K562 (cell line): Measurements from ENCODE around the gene SHB. TPM values are rescaled to one million over a fixed set of nuclear protein-coding genes. Genes with fewer than 3 reads are reported as not detected.
A peak's percentile ranks its signal among the peaks of the same experiment; 100 is the strongest.

Source experiments
- ATAC-seq: fragments of 200-7000 bp; cut with Tn5 transposase; 3 replicates; pipeline ENCODE4 v1.9.1; 2020; ENCODE audit warnings: moderate library complexity
- BruUV-seq: library from RNA; stranded (reverse); fragments of 400-500 nt; replicated peaks from 2 replicates; lab custom pipeline; 2021; lab: Mats Ljungman, UMichigan
- CTCF ChIA-PET: fragments of 300-600 bp; formaldehyde crosslinking; extraction: SDS; loops from one replicate; lab custom pipeline; 2021; ENCODE audit warnings: low intra/inter-chr PET ratio; lab: Yijun Ruan, JAX
- POLR2A ChIA-PET: fragments of 300-600, 350-650 bp; sonication (Branson Sonifier 250); formaldehyde crosslinking; extraction: SDS; loops from one replicate; lab custom pipeline; 2021; ENCODE audit warnings: antibody characterized with exemption, inconsistent platforms; lab: Yijun Ruan, JAX
- DNase-seq, 4 experiments: peaks; one replicate each; pipeline versions ENCODE4 v3.0.0 to v3.0.0-alpha.2; 2011 to 2018; ENCODE audit warnings: low spot score in 3 of 4, mixed read lengths in 3 of 4; ENCODE audit errors: extremely low read depth in 1 of 4
- FAIRE-seq: peaks from 2 replicates; lab custom pipeline; 2011; peaks lifted over from hg19 to GRCh38; lab: Jason Lieb, UNC
- H2AFZ ChIP-seq: 2 replicates; pipeline ENCODE4 v1.6.0; 2011; ENCODE audit warnings: low read depth, low read length, control low read depth, inconsistent platforms
- H3K27ac ChIP-seq: fragments of 200-600 bp; 3 replicates; pipeline ENCODE4 v1.8.0; 2011; ENCODE audit warnings: low read depth, mild to moderate bottlenecking, control low read depth, inconsistent platforms, low read length, moderate library complexity, mixed read lengths; ENCODE audit errors: extremely low read depth
- H3K27me3 ChIP-seq, 2 experiments: fragments of 300-600 bp in 1 of 2; 2 replicates in 1 of 2; 3 replicates in 1 of 2; pipeline versions ENCODE4 v1.6.0 to v1.8.0; 2011; ENCODE audit warnings: inconsistent platforms in 2 of 2, low read length in 2 of 2, mild to moderate bottlenecking in 1 of 2, mixed read lengths in 1 of 2, moderate library complexity in 1 of 2; ENCODE audit not compliant: control insufficient read depth in 2 of 2, insufficient read depth in 2 of 2
- H3K36me3 ChIP-seq: fragments of 300-600 bp; 3 replicates; pipeline ENCODE4 v1.8.0; 2011; ENCODE audit warnings: mild to moderate bottlenecking, low read length, inconsistent platforms; ENCODE audit not compliant: control insufficient read depth, insufficient read depth
- H3K4me1 ChIP-seq, 2 experiments: fragments of 200-600 bp in 1 of 2; replicated peaks in 1 of 2; 2 replicates in 1 of 2; 3 replicates in 1 of 2; pipeline versions ENCODE4 v1.5.1 to v1.8.0; 2011; ENCODE audit warnings: inconsistent platforms in 2 of 2, low read length in 2 of 2, mild to moderate bottlenecking in 1 of 2, mixed read lengths in 1 of 2, moderate library complexity in 1 of 2; ENCODE audit not compliant: control insufficient read depth in 2 of 2, insufficient read depth in 2 of 2
- H3K4me2 ChIP-seq: 2 replicates; pipeline ENCODE4 v1.6.1; 2011; ENCODE audit warnings: low read length, control low read depth, inconsistent platforms, mixed read lengths; ENCODE audit not compliant: insufficient read depth
- H3K4me3 ChIP-seq: fragments of 200-600 bp; sonication (generic), shearing (Covaris generic); 2 replicates; pipeline ENCODE4 v1.5.1; 2016; ENCODE audit warnings: control low read depth, inconsistent platforms
- H3K79me2 ChIP-seq: fragments of 200-600 bp; 3 replicates; pipeline ENCODE4 v1.8.0; 2011; ENCODE audit warnings: low read length, inconsistent platforms; ENCODE audit not compliant: control insufficient read depth, insufficient read depth
- H3K9ac ChIP-seq, 2 experiments: 2 replicates each; pipeline versions ENCODE4 v1.6.0 to v1.6.1; 2011; ENCODE audit warnings: low read depth in 2 of 2, low read length in 2 of 2, control low read depth in 1 of 2, inconsistent platforms in 1 of 2, mild to moderate bottlenecking in 1 of 2, mixed read lengths in 1 of 2; ENCODE audit not compliant: insufficient read depth in 1 of 2
- H3K9me1 ChIP-seq: one replicate; pipeline ENCODE4 v1.6.0; 2011; ENCODE audit warnings: inconsistent platforms, mild to moderate bottlenecking, low read length, moderate library complexity; ENCODE audit not compliant: control insufficient read depth, insufficient read depth
- H3K9me3 ChIP-seq: replicated peaks from 2 replicates; pipeline ENCODE4 v1.5.1; 2011; ENCODE audit warnings: low read depth, low read length, inconsistent platforms; ENCODE audit not compliant: control insufficient read depth, insufficient read depth
- H4K20me1 ChIP-seq: replicated peaks from 2 replicates; pipeline ENCODE4 v1.6.1; 2011; ENCODE audit warnings: low read length, inconsistent platforms, mixed read lengths; ENCODE audit not compliant: control insufficient read depth, insufficient read depth
- MYNN ChIP-seq, 2 experiments: sonication (generic); formaldehyde crosslinking in 1 of 2; IDR thresholded peaks; 2 replicates each; pipeline versions ENCODE4 v1.5.0 to v1.6.1; 2016 to 2020; ENCODE audit warnings: antibody characterized with exemption in 1 of 2, missing genetic modification reagents in 1 of 2
- RBM14 ChIP-seq: fragments of 200-400 bp; formaldehyde crosslinking; IDR thresholded peaks from 2 replicates; pipeline ENCODE4 v1.6.1; 2018; ENCODE audit warnings: low read depth, mild to moderate bottlenecking, low read length, moderate library complexity, borderline replicate concordance; ENCODE audit not compliant: insufficient read depth
- ZFP91 ChIP-seq: sonication (generic); formaldehyde crosslinking; IDR thresholded peaks from 2 replicates; pipeline ENCODE4 v1.8.0; 2022; ENCODE audit warnings: mild to moderate bottlenecking, missing genetic modification reagents
- ZKSCAN1 ChIP-seq: fragments of 150-350 bp; IDR thresholded peaks from 2 replicates; pipeline ENCODE4 v1.6.1; 2016; ENCODE audit warnings: low read depth, low read length
- WGBS: fragments of 100-300 bp; shearing (Covaris generic); methylation state at CpG from one replicate; pipeline ENCODE4 v1.1.6; 2016; ENCODE audit warnings: low coverage, mixed read lengths; ENCODE audit not compliant: insufficient coverage; ENCODE audit errors: missing lambda C conversion rate; 5-methylcytosine and 5-hydroxymethylcytosine counted together
- in situ Hi-C: fragments of 300-500 bp; cut with MboI; formaldehyde crosslinking; loops from 4 replicates; pipeline ENCODE4 v1.15.0; 2018; ENCODE audit warnings: inconsistent platforms, mixed read lengths
- intact Hi-C: fragments of 100-400 bp; cut with micrococcal nuclease; formaldehyde crosslinking; loops from 2 replicates; pipeline ENCODE4 v1.14.2; 2022
- polyA plus RNA-seq, 8 experiments: library from polyadenylated mRNA; depleted of rRNA in 4 of 8; stranded (reverse) in 5 of 8; unstranded in 3 of 8; fragments of >200 nt; fragmentation: Nextera tagmentation in 2 of 8; fragmentation: Illumina TruSeq in 1 of 8; extraction: Ambion mirVana in 2 of 8; extraction: Trizol in 1 of 8; gene quantifications; 2 replicates each; pipeline versions ENCODE4 v1.2.1 to v1.2.3, GENCODE V29; 2011 to 2014; ENCODE audit warnings: inconsistent platforms in 1 of 8, missing spikeins in 1 of 8
- total RNA-seq, 7 experiments: library from RNA; depleted of rRNA in 6 of 7; stranded (reverse); fragments of >200 nt in 6 of 7; fragmentation: Illumina TruSeq in 2 of 7; extraction: Trizol in 2 of 7; gene quantifications; 2 replicates each; pipeline versions ENCODE4 v1.2.1 to v1.2.3, GENCODE V29; 2011 to 2021; ENCODE audit warnings: low replicate concordance in 1 of 7

The SHB gene
- total and polyA plus RNA-seq, 9 of the 15 experiments (the other 6 are each of a cell fraction or from before 2014, with no cell fraction given): 0.78 to 16.0 (median 5.3) TPM

- no peak for TF ChIP-seq RBM14
- no peak for TF ChIP-seq MYNN (IDR thresholded peaks at IDR 0.05)
- 0 out of 2 replicates have a peak, but pooled peaks have one; percentile 27 for TF ChIP-seq MYNN (CRISPR knock-in tag; IDR thresholded peaks at IDR 0.05)
- TF ChIP-seq, all 486 proteins: peak for 1
- Histone ChIP-seq H3K9me3 (no peaks in the 10 kb centered on the region), H2AFZ (no peak overlapping the region), H3K79me2 (peaks cover 51% of the 10 kb centered on the region), H3K27me3 (no peaks in the 10 kb centered on the region), H3K27ac (no peak overlapping the region), H3K9ac (0 out of 4 replicates have a peak overlapping the region, but pooled peaks of 1 of the 2 experiments have one; percentile 35), H3K4me2 (no peak overlapping the region), H3K4me3 (no peak overlapping the region), H3K9me1 (no peaks in the 10 kb centered on the region), H4K20me1 (no peaks in the 10 kb centered on the region), H3K36me3 (no peaks in the 10 kb centered on the region), H3K4me1 (peaks cover 46 to 48% of the 10 kb centered on the region in 2 experiments)
- POLR2A ChIA-PET: interaction anchor here (0.8 to 2.2 kb wide), 4 partner anchors 9 to 26 kb away, joined by 3 to 5 read pairs (median 3); partner anchors contain the start of gene SHB
- no peak for DNase-seq
- in situ Hi-C loops (no loop called here), intact Hi-C loops (loop anchor here (5.0 kb wide), 2 partner anchors 52 to 197 kb away; no protein-coding TSS in a partner anchor)
- no TSS peak for BruUV-seq
- no peak for ATAC-seq
- 53% methylated on average over 2 of the region's 2 CpGs for WGBS
- CTCF ChIA-PET: no interaction called here
- no peak for FAIRE-seq
These were observed 24.3 kb downstream of the SHB start for GRCh38 chr9:38044706-38045105.

DNA sequence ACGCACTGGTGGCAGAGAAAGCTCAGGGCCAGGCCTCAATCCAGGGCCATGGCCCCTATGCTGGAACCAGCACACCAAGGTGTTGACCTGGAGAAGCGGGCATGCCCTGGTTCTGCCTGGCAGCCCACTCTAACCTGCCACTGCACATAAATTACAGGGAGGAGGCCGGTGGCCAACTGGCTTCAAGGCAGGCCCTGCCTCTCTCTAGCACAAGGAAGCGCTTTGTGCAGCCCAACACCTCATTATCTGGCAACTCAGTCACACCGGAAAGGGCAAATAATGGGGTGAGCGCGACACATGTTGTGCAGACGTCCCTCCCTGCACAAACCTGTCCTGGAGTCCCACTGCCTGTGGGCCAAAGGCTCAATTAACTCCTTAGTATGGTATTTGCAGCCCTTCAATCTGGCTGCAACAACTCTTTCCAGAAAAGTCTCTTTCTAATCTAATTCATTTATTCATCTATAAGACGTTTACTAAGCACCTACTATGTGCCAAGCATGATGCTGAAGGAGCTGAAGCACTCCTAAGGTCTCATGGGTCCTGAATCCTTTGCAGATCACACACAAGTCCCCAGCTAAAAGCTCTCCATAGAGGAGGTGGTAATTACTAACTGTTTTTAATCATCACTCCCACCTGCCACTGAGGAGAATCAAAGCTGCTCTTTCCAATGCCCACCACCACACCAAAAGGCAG, 24.9 kb downstream of the SHB start:
- TF ChIP-seq ZFP91 (CRISPR knock-in tag) (no peak), ZKSCAN1 (peak; percentile 85)
- Histone ChIP-seq H3K36me3 (no peaks in the 10 kb centered on the region), H3K79me2 (peaks cover 51% of the 10 kb centered on the region), H3K9me3 (no peaks in the 10 kb centered on the region), H2AFZ (no peak overlapping the region), H3K4me2 (no peak overlapping the region), H3K9ac (peak overlapping the region in 1 of 2 experiments; percentile 31; a peak in 1 of 4 replicates), H3K4me1 (peaks cover 51 to 54% of the 10 kb centered on the region in 2 experiments), H3K9me1 (no peaks in the 10 kb centered on the region), H3K27me3 (no peaks in the 10 kb centered on the region), H3K27ac (no peak overlapping the region), H3K4me3 (no peak overlapping the region), H4K20me1 (no peaks in the 10 kb centered on the region)
- FAIRE-seq: no peak
- BruUV-seq: no TSS peak
- WGBS: 73% methylated on average over 7 of the region's 9 CpGs
- ATAC-seq: no peak
- POLR2A ChIA-PET: interaction anchor here (0.8 to 2.2 kb wide), 7 partner anchors 9 to 26 kb away, joined by 3 to 9 read pairs (median 3); partner anchors contain the start of gene SHB
- DNase-seq: no peak
- in situ Hi-C loops: no loop called here
- intact Hi-C loops: no loop called here
- CTCF ChIA-PET: interaction anchor here (0.5 kb wide), 1 partner anchor 46 kb away, joined by 3 read pairs; no protein-coding TSS in a partner anchor
